ENCODE data around the gene PARD3.
A peak's percentile ranks its signal among the peaks of the same experiment; 100 is the strongest.

The PARD3 gene

GRCh38 chr10:34340934-34341333 lies 474.2 kb downstream of the PARD3 start:
- DNase-seq (ENCODE audit: low spot score), result no peak

- DNase-seq (ENCODE audit: low spot score), result no peak
Observed at GRCh38 chr10:34339816-34340553, 475.1 kb downstream of the PARD3 start.

- no peak for DNase-seq (ENCODE audit: low spot score)
Observed at GRCh38 chr10:34337917-34338316, 477.2 kb downstream of the PARD3 start.

GRCh38 chr10:34335960-34336690 lies 479.0 kb downstream of the PARD3 start:
- DNase-seq (ENCODE audit: low spot score), result no peak

- DNase-seq (ENCODE audit: low spot score), result no peak
Observed at GRCh38 chr10:34334908-34335307, 480.2 kb downstream of the PARD3 start.

GRCh38 chr10:34333513-34333912 lies 481.6 kb downstream of the PARD3 start:
- DNase-seq (ENCODE audit: low spot score), result no peak

- no peak for DNase-seq (ENCODE audit: low spot score)
Observed at GRCh38 chr10:34327184-34327583, 487.9 kb downstream of the PARD3 start.

- DNase-seq (ENCODE audit: low spot score), result no peak
Observed at GRCh38 chr10:34323192-34323591, 491.9 kb downstream of the PARD3 start.

- no peak for DNase-seq (ENCODE audit: low spot score)
Observed at GRCh38 chr10:34320265-34320664, 494.8 kb downstream of the PARD3 start.

GRCh38 chr10:34319197-34319846 lies 495.8 kb downstream of the PARD3 start:
- no peak for DNase-seq (ENCODE audit: low spot score)

- no peak for DNase-seq (ENCODE audit: low spot score)
Observed at GRCh38 chr10:34316154-34316553, 498.9 kb downstream of the PARD3 start.

GRCh38 chr10:34314457-34314856 lies 500.6 kb downstream of the PARD3 start:
- DNase-seq (ENCODE audit: low spot score), result no peak

- DNase-seq (ENCODE audit: low spot score), result no peak
Observed at GRCh38 chr10:34313888-34314287, 501.2 kb downstream of the PARD3 start.

GRCh38 chr10:34313353-34313752 lies 501.7 kb downstream of the PARD3 start:
- DNase-seq (ENCODE audit: low spot score), result no peak

- DNase-seq (ENCODE audit: low spot score), result no peak
Observed at GRCh38 chr10:34311679-34312078, 503.4 kb downstream of the PARD3 start.

- DNase-seq (ENCODE audit: low spot score), result no peak
Observed at GRCh38 chr10:34310234-34310633, 504.9 kb downstream of the PARD3 start.

GRCh38 chr10:34305189-34305588 lies 509.9 kb downstream of the PARD3 start:
- DNase-seq (ENCODE audit: low spot score), result peak; percentile 65

- no peak for DNase-seq (ENCODE audit: low spot score)
Observed at GRCh38 chr10:34303022-34303421, 512.1 kb downstream of the PARD3 start.

- no peak for DNase-seq (ENCODE audit: low spot score)
Observed at GRCh38 chr10:34299105-34299611, 515.9 kb downstream of the PARD3 start.

- DNase-seq (ENCODE audit: low spot score), result no peak
Observed at GRCh38 chr10:34298346-34298818, 516.7 kb downstream of the PARD3 start.

- no peak for DNase-seq (ENCODE audit: low spot score)
Observed at GRCh38 chr10:34297541-34298345, 517.4 kb downstream of the PARD3 start.

GRCh38 chr10:34295142-34295548 lies 520.0 kb downstream of the PARD3 start:
- DNase-seq (ENCODE audit: low spot score), result no peak
